ENCODE measurements around the gene ZNF462.

The ZNF462 gene

DNA sequence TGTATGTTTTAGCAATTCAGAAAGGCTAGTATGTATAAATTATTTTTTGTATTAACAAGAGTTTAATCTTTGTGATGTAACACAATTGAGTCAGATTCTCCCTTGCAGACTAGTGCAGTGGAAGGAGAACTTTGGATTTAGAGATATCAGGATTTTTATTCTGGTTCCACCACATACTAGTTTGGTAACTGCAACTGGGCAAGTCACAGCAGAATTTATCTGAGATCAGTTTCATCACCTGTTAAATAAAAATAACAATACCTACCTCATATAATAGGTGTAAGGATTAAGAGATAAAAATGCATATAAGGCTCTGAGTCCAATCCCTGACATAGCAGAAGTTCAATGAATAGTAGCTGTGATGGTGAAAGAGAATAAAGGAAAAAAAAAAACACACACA lies 34.0 kb upstream of the ZNF462 start:
- DNase-seq (ENCODE audit: low read depth in 2 of 2): no peak
- H3K4me3 ChIP-seq (replicated peaks in 1 of 2; ENCODE audit: low read depth in 2 of 2, low read length in 2 of 2): no peak overlapping the region
- TF ChIP-seq, protein P1, sequence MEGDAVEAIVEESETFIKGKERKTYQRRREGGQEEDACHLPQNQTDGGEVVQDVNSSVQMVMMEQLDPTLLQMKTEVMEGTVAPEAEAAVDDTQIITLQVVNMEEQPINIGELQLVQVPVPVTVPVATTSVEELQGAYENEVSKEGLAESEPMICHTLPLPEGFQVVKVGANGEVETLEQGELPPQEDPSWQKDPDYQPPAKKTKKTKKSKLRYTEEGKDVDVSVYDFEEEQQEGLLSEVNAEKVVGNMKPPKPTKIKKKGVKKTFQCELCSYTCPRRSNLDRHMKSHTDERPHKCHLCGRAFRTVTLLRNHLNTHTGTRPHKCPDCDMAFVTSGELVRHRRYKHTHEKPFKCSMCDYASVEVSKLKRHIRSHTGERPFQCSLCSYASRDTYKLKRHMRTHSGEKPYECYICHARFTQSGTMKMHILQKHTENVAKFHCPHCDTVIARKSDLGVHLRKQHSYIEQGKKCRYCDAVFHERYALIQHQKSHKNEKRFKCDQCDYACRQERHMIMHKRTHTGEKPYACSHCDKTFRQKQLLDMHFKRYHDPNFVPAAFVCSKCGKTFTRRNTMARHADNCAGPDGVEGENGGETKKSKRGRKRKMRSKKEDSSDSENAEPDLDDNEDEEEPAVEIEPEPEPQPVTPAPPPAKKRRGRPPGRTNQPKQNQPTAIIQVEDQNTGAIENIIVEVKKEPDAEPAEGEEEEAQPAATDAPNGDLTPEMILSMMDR (IDR thresholded peaks at IDR 0.05; ENCODE audit: low read depth, low read length): no peak

- H3K4me3 ChIP-seq (replicated peaks in 1 of 2; ENCODE audit: low read depth in 2 of 2, low read length in 2 of 2): no peak overlapping the region
- TF ChIP-seq, protein P1 (IDR thresholded peaks at IDR 0.05; ENCODE audit: low read depth, low read length): no peak
- no peak for DNase-seq (ENCODE audit: low read depth in 2 of 2)
These were observed 33.1 kb upstream of the ZNF462 start for GRCh38 chr9:106829666-106830408.

- peak in 1 of 2 donors; percentile 6 for DNase-seq (ENCODE audit: low read depth in 2 of 2)
- TF ChIP-seq, protein P1 (IDR thresholded peaks at IDR 0.05; ENCODE audit: low read depth, low read length): no peak
- no peak overlapping the region for H3K4me3 ChIP-seq (replicated peaks in 1 of 2; ENCODE audit: low read depth in 2 of 2, low read length in 2 of 2)
These were observed 32.3 kb upstream of the ZNF462 start for GRCh38 chr9:106830527-106831150.

DNA sequence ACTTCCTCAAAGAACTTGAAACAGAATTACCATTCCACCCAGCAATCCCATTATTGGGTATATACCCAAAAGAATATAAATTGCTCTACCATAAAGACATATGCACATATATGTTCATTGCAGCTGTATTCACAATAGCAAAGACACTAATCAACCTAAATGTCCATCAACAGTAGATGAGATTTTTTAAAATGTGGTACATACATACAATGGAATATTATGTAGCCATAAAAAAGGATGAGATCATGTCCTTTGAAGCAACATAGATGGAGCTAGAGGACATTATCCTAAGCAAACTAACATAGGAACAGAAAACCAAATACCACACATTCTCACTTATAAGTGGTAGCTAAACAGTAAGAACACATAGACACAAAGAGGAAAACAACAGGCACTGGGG lies 28.1 kb upstream of the ZNF462 start:
- no peak overlapping the region for H3K4me3 ChIP-seq (replicated peaks in 1 of 2; ENCODE audit: low read depth in 2 of 2, low read length in 2 of 2)
- TF ChIP-seq, protein P1 (IDR thresholded peaks at IDR 0.05; ENCODE audit: low read depth, low read length): no peak
- DNase-seq (ENCODE audit: low read depth in 2 of 2): no peak

GRCh38 chr9:106835840-106836239 lies 27.1 kb upstream of the ZNF462 start:
- no peak for DNase-seq (ENCODE audit: low read depth in 2 of 2)
- H3K4me3 ChIP-seq (replicated peaks in 1 of 2; ENCODE audit: low read depth in 2 of 2, low read length in 2 of 2): no peak overlapping the region
- TF ChIP-seq, protein P1 (IDR thresholded peaks at IDR 0.05; ENCODE audit: low read depth, low read length): no peak

DNA sequence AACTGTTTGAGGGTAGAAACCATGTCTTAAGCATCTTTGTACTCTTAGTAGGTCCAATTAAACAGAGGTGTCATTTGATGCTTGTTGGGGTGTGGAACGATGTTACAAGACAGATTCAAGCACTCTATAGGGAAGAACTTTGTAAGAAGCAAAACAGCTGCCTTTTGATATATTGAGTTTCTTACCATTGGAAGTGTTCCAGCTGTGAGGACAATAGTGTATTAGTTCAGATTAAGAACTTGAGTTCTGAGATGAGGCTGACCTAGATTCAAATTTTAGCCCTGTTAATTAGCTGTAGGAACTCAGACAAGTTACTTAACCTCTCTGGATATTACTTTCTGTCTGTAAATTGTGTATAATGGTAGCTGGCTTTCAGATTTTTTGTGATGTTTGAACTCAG lies 19.6 kb upstream of the ZNF462 start:
- H3K4me3 ChIP-seq (replicated peaks in 1 of 2; ENCODE audit: low read depth in 2 of 2, low read length in 2 of 2): no peak overlapping the region
- DNase-seq (ENCODE audit: low read depth in 2 of 2): peak in 1 of 2 donors; percentile 24

More for the DNA sequence above, 19.6 kb upstream of the ZNF462 start:
- TF ChIP-seq, protein P1 (IDR thresholded peaks at IDR 0.05; ENCODE audit: low read depth, low read length): no peak

All from cardiac fibroblast (primary cell).